Right lobe of liver (tissue), 6 donors: ENCODE data around the gene CCDC120. TPM values are rescaled to one million over a fixed set of nuclear protein-coding genes. Genes with fewer than 3 reads are reported as not detected.

Source experiments
- ATAC-seq, 4 donors: fragments of 200-7000 bp; cut with Tn5 transposase; one replicate each; pipeline ENCODE4 v1.9.1; 2020; ENCODE audit warnings: mild to moderate bottlenecking in 4 of 4, moderate library complexity in 4 of 4
- DNase-seq, 3 donors: peaks; one replicate each; pipeline ENCODE4 v3.0.0-alpha.2; 2020
- H3K27ac ChIP-seq, 3 donors: fragments of 200-600 bp; one replicate each; pipeline ENCODE4 v1.8.0; 2022
- H3K27me3 ChIP-seq, 2 donors: fragments of 200-600 bp; one replicate each; pipeline ENCODE4 v1.8.0; 2022
- H3K36me3 ChIP-seq, 4 donors: fragments of 200-600 bp; sonication (generic) in 1 of 4; one replicate each; pipeline versions ENCODE4 v1.5.1 to v1.8.0; 2017 to 2022; ENCODE audit warnings: control low read depth in 1 of 4
- H3K4me1 ChIP-seq, 4 donors: fragments of 200-600 bp; sonication (generic) in 1 of 4; one replicate each; pipeline versions ENCODE4 v1.5.1 to v1.8.0; 2017 to 2022; ENCODE audit warnings: control low read depth in 1 of 4
- H3K4me3 ChIP-seq, 3 donors: fragments of 200-600 bp; one replicate each; pipeline ENCODE4 v1.8.0; 2022
- H3K9me3 ChIP-seq, 4 donors: fragments of 200-600 bp; sonication (generic) in 1 of 4; one replicate each; pipeline versions ENCODE4 v1.5.1 to v1.8.0; 2017 to 2022; ENCODE audit warnings: control low read depth in 1 of 4
- CTCF ChIP-seq, 4 donors: fragments of 200-600 bp in 3 of 4; fragments of 450-650 bp in 1 of 4; IDR thresholded peaks; one replicate each; pipeline versions ENCODE4 v1.5.1 to v1.8.0; 2016 to 2022; ENCODE audit warnings: antibody characterized with exemption in 4 of 4, mild to moderate bottlenecking in 2 of 4
- POLR2A ChIP-seq: fragments of 450-650 bp; IDR thresholded peaks from one replicate; pipeline ENCODE4 v1.6.1; 2017; ENCODE audit warnings: antibody characterized with exemption, mild to moderate bottlenecking
- WGBS: methylation state at CpG from one replicate; pipeline ENCODE4 v1.1.6; 2018; ENCODE audit warnings: low coverage, low lambda C conversion rate; ENCODE audit not compliant: insufficient coverage; ENCODE audit errors: missing lambda C conversion rate; 5-methylcytosine and 5-hydroxymethylcytosine counted together
- intact Hi-C, 2 donors: fragments of 100-400 bp; cut with DNase I; formaldehyde crosslinking; loops; one replicate each; pipeline versions ENCODE4 v1.11.2 to v1.14.1; 2022
- total RNA-seq, 6 experiments: library from RNA; depleted of rRNA in 2 of 6; stranded (reverse); fragments of >200 nt in 2 of 6; fragmentation: NEBNext Ultra II Directional in 3 of 6; extraction: Animal tissue kit (Norgen Biotek cat#: 25700) in 3 of 6; gene quantifications; one replicate each; pipeline versions ENCODE4 v1.1.0 to v1.2.4, GENCODE V29; 2016 to 2023
- donor health status: DM: no; HTN: yes; CAD: no.
- donor health status: DM: no; HTN: no; CAD: no.
- donor health status: DM: no; HTN: no; CAD: no.
- donor health status: DM: no; HTN: yes; CAD: no.
- donor health status: DM: no; HTN: yes; CAD: no.

Gene CCDC120
- total RNA-seq, 6 experiments from 2014 or later = 3.3 to 12.1 (median 4.5) TPM

- DNase-seq (no peak), ATAC-seq (no peak)
- H3K4me3 ChIP-seq = no peak overlapping the region
- H3K4me1 ChIP-seq = no peaks in the 10 kb centered on the region
- TF ChIP-seq CTCF (IDR thresholded peaks at IDR 0.05) (no peak), POLR2A (no peak)
- intact Hi-C loops = no loop called here
- H3K27me3 ChIP-seq = no peaks in the 10 kb centered on the region
- no peak overlapping the region for H3K27ac ChIP-seq
- H3K9me3 ChIP-seq = no peaks in the 10 kb centered on the region
- 55% methylated on average over 3 of the region's 4 CpGs for WGBS
- no peaks in the 10 kb centered on the region for H3K36me3 ChIP-seq
These were observed 23.6 kb downstream of the CCDC120 start for GRCh38 chrX:49082271-49082871.

- 83% methylated on average over 4 of the region's 4 CpGs for WGBS
- no peak for ATAC-seq
- no peak for DNase-seq
- no peak overlapping the region for H3K27ac ChIP-seq
- H3K4me3 ChIP-seq = no peak overlapping the region
- no peaks in the 10 kb centered on the region for H3K9me3 ChIP-seq
- no peaks in the 10 kb centered on the region for H3K27me3 ChIP-seq
- TF ChIP-seq CTCF (IDR thresholded peaks at IDR 0.05) (no peak), POLR2A (no peak)
- H3K36me3 ChIP-seq = no peaks in the 10 kb centered on the region
- intact Hi-C loops = no loop called here
- H3K4me1 ChIP-seq = no peaks in the 10 kb centered on the region
These were observed 30.8 kb downstream of the CCDC120 start for GRCh38 chrX:49089553-49089952.

GRCh38 chrX:49096419-49096818 lies 37.6 kb downstream of the CCDC120 start:
- H3K27ac ChIP-seq = no peak overlapping the region
- H3K4me3 ChIP-seq = no peak overlapping the region
- intact Hi-C loops = no loop called here
- no peaks in the 10 kb centered on the region for H3K9me3 ChIP-seq
- no peaks in the 10 kb centered on the region for H3K4me1 ChIP-seq
- DNase-seq (no peak), ATAC-seq (no peak)
- H3K27me3 ChIP-seq = no peaks in the 10 kb centered on the region
- H3K36me3 ChIP-seq = no peaks in the 10 kb centered on the region
- TF ChIP-seq POLR2A = no peak
- no peak for TF ChIP-seq CTCF (IDR thresholded peaks at IDR 0.05)
- WGBS = 100% methylated on average over 4 of the region's 4 CpGs

GRCh38 chrX:49100704-49101628 lies 42.2 kb downstream of the CCDC120 start:
- DNase-seq (peak; percentile 88 to 94 (median 93)), ATAC-seq (peak; percentile 86 to 92 (median 89))
- no peaks in the 10 kb centered on the region for H3K27me3 ChIP-seq
- no peaks in the 10 kb centered on the region for H3K9me3 ChIP-seq
- peaks cover 0 to 9% (median 0%) of the 10 kb centered on the region in 4 donors for H3K4me1 ChIP-seq
- peak overlapping the region; percentile 33 to 80 (median 76) for H3K27ac ChIP-seq
- H3K36me3 ChIP-seq = no peaks in the 10 kb centered on the region
- TF ChIP-seq CTCF (IDR thresholded peaks at IDR 0.05) = no peak
- TF ChIP-seq POLR2A = peak; percentile 78
- intact Hi-C loops = no loop called here
- 32% methylated on average over 44 of the region's 74 CpGs for WGBS
- H3K4me3 ChIP-seq = peak overlapping the region; percentile 27 to 62 (median 60)
